Sigmoid colon (tissue), 7 donors: ENCODE measurements around the gene GARRE1. TPM values are rescaled to one million over a fixed set of nuclear protein-coding genes. Genes with fewer than 3 reads are reported as not detected.
"Not testable (repeated sequence)": the region's sequence is repeated elsewhere in the genome, so short reads cannot be mapped to it uniquely, and the experiment has no call there.

Experiments
- DNase-seq: peaks from one replicate; pipeline ENCODE4 v3.0.0-alpha.2; 2019
- H3K27ac ChIP-seq, 4 donors: fragments of 200-600 bp; sonication (generic); one replicate each; pipeline ENCODE4 v1.5.1; 2016 to 2019; ENCODE audit warnings: mild to moderate bottlenecking in 1 of 4
- H3K27me3 ChIP-seq, 3 donors: fragments of 200-600 bp; sonication (generic); one replicate each; pipeline ENCODE4 v1.5.1; 2019; ENCODE audit warnings: mild to moderate bottlenecking in 1 of 3
- H3K36me3 ChIP-seq, 4 donors: fragments of 200-600 bp; sonication (generic); one replicate each; pipeline ENCODE4 v1.5.1; 2016 to 2019
- H3K4me1 ChIP-seq, 4 donors: fragments of 200-600 bp; sonication (generic); one replicate each; pipeline ENCODE4 v1.5.1; 2017 to 2019
- H3K4me3 ChIP-seq, 4 donors: fragments of 200-600 bp; sonication (generic); one replicate each; pipeline ENCODE4 v1.5.1; 2017 to 2019; ENCODE audit warnings: mild to moderate bottlenecking in 2 of 4, moderate library complexity in 1 of 4
- H3K9me3 ChIP-seq, 4 donors: fragments of 200-600 bp in 3 of 4; sonication (generic) in 3 of 4; one replicate each; pipeline versions ENCODE4 v1.5.1 to v1.6.1; 2013 to 2019
- EP300 ChIP-seq, 4 donors: sonication (generic); formaldehyde crosslinking; IDR thresholded peaks; one replicate each; pipeline ENCODE4 v1.6.1; 2017; ENCODE audit warnings: antibody characterized with exemption in 4 of 4
- POLR2A ChIP-seq, 2 donors: fragments of 450-650 bp; IDR thresholded peaks; one replicate each; pipeline ENCODE4 v1.6.1; 2016; ENCODE audit warnings: antibody characterized with exemption in 2 of 2, mild to moderate bottlenecking in 2 of 2, moderate library complexity in 2 of 2
- POLR2AphosphoS5 ChIP-seq, 4 donors: sonication (generic); formaldehyde crosslinking; IDR thresholded peaks; one replicate each; pipeline ENCODE4 v1.6.1; 2017; ENCODE audit warnings: antibody characterized with exemption in 4 of 4
- WGBS, 2 donors: extraction: QIAGEN DNeasy Blood & Tissue Kit; methylation state at CpG; one replicate each; pipeline ENCODE4 v1.1.7; 2013; 5-methylcytosine and 5-hydroxymethylcytosine counted together
- intact Hi-C: fragments of 100-400 bp; cut with DNase I; formaldehyde crosslinking; loops from one replicate; pipeline ENCODE4 v1.15.1; 2023
- polyA plus RNA-seq, 3 donors: library from polyadenylated mRNA; stranded (reverse); fragments of 200-250 nt; gene quantifications; one replicate each; pipeline ENCODE4 v1.2.3, GENCODE V29; 2013
- total RNA-seq, 4 donors: library from RNA; depleted of rRNA; stranded (reverse); fragments of >200 nt; gene quantifications; one replicate each; pipeline ENCODE4 v1.1.0, GENCODE V29; 2016
- TF ChIP-seq, protein P1 (sequence below), 4 experiments: fragments of 450-650 bp in 3 of 4; fragments of 200-600 bp in 1 of 4; IDR thresholded peaks; one replicate each; pipeline ENCODE4 v1.5.1; 2016 to 2019; ENCODE audit warnings: antibody characterized with exemption in 4 of 4, mild to moderate bottlenecking in 3 of 4, moderate library complexity in 2 of 4
- donor health status: healthy with polysubstance abuse.
- donor health status: Bipolar disorder and iron deficiency.
- donor health status: healthy.

Gene GARRE1
- total and polyA plus RNA-seq, 7 donors, result 3.5 to 20.2 (median 11.1) TPM

DNA sequence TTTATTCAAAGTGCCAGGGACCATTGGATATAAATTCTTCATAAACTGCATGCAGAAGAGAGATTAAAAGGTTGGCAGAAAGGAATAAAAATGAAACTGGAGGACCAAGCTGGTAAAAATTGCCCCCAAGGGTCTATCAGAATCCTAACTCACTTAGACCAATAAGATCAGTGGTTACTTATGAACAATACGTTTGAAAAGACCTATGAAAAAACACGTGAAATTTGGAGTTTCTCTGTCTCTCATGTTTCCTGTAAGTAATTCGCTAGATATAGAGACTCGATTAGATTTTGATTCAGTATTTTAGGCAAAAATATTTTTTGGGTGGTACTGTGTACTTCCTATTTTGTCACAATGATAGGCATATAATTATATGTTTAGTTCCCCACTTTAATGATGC, 22.9 kb downstream of the GARRE1 start:
- Histone ChIP-seq H3K27ac (no peak overlapping the region), H3K9me3 (no peaks in the 10 kb centered on the region), H3K36me3 (no peaks in the 10 kb centered on the region), H3K4me3 (no peak overlapping the region), H3K27me3 (no peaks in the 10 kb centered on the region), H3K4me1 (peaks cover 0 to 14% (median 5%) of the 10 kb centered on the region in 4 donors)
- DNase-seq, result no peak
- no peak for TF ChIP-seq POLR2AphosphoS5 (IDR thresholded peaks at IDR 0.05)
- no peak for TF ChIP-seq EP300 (IDR thresholded peaks at IDR 0.05)
- no peak for TF ChIP-seq POLR2A (IDR thresholded peaks at IDR 0.05)
- TF ChIP-seq, protein P1, sequence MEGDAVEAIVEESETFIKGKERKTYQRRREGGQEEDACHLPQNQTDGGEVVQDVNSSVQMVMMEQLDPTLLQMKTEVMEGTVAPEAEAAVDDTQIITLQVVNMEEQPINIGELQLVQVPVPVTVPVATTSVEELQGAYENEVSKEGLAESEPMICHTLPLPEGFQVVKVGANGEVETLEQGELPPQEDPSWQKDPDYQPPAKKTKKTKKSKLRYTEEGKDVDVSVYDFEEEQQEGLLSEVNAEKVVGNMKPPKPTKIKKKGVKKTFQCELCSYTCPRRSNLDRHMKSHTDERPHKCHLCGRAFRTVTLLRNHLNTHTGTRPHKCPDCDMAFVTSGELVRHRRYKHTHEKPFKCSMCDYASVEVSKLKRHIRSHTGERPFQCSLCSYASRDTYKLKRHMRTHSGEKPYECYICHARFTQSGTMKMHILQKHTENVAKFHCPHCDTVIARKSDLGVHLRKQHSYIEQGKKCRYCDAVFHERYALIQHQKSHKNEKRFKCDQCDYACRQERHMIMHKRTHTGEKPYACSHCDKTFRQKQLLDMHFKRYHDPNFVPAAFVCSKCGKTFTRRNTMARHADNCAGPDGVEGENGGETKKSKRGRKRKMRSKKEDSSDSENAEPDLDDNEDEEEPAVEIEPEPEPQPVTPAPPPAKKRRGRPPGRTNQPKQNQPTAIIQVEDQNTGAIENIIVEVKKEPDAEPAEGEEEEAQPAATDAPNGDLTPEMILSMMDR (IDR thresholded peaks at IDR 0.05), result no peak
- 71 to 76% methylated on average over 4 of the region's 4 CpGs for WGBS, 2 donors
- intact Hi-C loops, result no loop called here

DNA sequence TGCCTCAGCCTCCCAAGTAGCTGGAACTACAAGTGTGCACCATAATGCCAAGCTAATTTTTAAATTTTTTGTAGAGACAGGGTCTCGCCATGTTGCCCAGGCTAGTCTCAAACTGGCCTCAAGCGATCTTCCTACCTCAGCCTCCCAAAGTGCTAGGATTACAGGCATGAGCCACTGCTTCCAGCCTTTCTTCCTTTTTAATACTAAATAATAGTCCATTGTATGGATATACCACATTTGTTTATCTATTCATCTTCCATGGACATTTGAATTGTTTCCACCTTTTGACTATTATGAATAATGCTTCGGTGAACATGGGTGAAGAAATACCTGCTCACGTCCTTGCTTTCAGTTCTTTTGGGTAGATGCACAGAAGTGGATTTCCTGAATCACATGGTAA, 24.4 kb downstream of the GARRE1 start:
- WGBS, 2 donors, result 89 to 96% methylated on average over 4 of the region's 4 CpGs
- H3K36me3 ChIP-seq, result no peaks in the 10 kb centered on the region
- intact Hi-C loops, result no loop called here
- no peak overlapping the region for H3K27ac ChIP-seq
- H3K27me3 ChIP-seq, result no peaks in the 10 kb centered on the region
- no peaks in the 10 kb centered on the region for H3K9me3 ChIP-seq
- TF ChIP-seq, protein P1 (IDR thresholded peaks at IDR 0.05), result no peak
- TF ChIP-seq POLR2A (IDR thresholded peaks at IDR 0.05) (no peak), EP300 (IDR thresholded peaks at IDR 0.05) (no peak), POLR2AphosphoS5 (IDR thresholded peaks at IDR 0.05) (no peak)
- no peak overlapping the region for H3K4me3 ChIP-seq
- no peak for DNase-seq
- peaks cover 0 to 17% (median 6%) of the 10 kb centered on the region in 4 donors for H3K4me1 ChIP-seq

DNA sequence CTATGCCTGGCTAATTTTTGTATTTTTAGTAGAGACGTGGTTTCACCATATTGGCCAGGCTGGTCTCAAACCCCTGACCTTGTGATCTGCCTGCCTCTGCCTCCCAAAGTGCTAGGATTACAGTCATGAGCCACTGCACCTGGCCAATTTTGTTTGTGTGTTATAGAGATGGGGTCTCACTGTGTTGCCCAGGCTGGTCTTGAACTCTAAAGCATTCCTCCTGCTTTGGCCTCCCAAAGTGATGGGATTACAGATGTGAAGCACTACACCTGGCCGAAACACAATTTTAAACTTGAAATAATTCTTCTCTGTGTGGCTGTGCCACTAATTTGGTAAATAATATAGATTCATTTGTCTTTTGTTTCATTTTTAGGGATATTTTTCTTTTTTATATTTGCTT, 27.1 kb downstream of the GARRE1 start:
- H3K4me1 ChIP-seq, H3K27ac ChIP-seq, DNase-seq, H3K4me3 ChIP-seq, intact Hi-C loops, H3K9me3 ChIP-seq, H3K36me3 ChIP-seq, H3K27me3 ChIP-seq: not testable (repeated sequence)
- 96 to 97% methylated on average over 2 of the region's 2 CpGs for WGBS, 2 donors

DNA sequence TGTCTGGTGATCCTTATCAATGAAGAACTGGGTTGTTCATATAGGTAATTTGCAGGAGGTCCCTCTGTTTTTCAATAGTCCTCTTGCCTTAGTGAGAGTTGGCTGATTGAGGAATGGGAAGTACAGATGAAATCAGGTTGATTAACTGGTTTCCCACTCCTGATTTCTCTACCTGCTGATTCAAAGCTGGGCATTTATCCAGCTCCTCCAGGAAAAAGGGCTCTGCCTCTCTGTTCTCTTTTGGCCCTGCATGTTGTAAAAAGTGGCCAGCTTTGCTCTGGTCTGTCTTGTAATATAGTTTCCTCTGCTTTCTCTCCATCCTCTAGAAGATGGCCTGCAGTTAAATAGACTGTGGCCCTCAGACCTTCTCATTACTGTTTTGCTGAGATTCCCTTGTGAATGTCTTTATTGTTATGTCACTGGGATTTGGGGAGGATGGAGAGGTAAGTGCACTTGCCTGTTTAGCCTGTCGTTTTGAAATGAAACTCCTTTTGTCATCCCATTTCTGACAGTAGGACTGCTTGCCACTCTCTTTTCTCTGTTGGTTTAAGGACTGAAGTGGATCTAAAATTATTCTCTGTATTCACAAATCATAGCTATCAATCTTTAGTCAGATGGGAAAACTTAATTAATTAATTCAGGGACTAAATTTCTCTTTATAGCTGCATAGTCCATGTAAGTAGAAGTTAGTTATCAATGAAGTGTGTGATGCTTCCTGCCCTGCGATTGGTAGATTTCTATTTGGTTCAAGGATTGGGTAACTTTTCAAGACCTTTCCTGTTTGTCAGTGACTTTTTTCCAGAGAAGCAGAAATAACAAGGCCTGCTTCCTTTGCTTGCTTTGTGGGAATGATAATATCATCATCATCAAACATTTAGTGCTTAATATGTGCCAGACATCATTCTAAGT, 28.5 kb downstream of the GARRE1 start:
- H3K27me3 ChIP-seq, result no peaks in the 10 kb centered on the region
- TF ChIP-seq POLR2AphosphoS5 (IDR thresholded peaks at IDR 0.05) (no peak), POLR2A (IDR thresholded peaks at IDR 0.05) (no peak), EP300 (IDR thresholded peaks at IDR 0.05) (no peak)
- TF ChIP-seq, protein P1 (IDR thresholded peaks at IDR 0.05), result no peak
- DNase-seq, result no peak
- no peak overlapping the region for H3K4me3 ChIP-seq
- intact Hi-C loops, result no loop called here
- H3K36me3 ChIP-seq, result no peaks in the 10 kb centered on the region
- H3K9me3 ChIP-seq, result no peaks in the 10 kb centered on the region
- 53 to 73% methylated on average over 2 of the region's 2 CpGs for WGBS, 2 donors
- no peak overlapping the region for H3K27ac ChIP-seq
- peaks cover 0 to 8% (median 0%) of the 10 kb centered on the region in 4 donors for H3K4me1 ChIP-seq

DNA sequence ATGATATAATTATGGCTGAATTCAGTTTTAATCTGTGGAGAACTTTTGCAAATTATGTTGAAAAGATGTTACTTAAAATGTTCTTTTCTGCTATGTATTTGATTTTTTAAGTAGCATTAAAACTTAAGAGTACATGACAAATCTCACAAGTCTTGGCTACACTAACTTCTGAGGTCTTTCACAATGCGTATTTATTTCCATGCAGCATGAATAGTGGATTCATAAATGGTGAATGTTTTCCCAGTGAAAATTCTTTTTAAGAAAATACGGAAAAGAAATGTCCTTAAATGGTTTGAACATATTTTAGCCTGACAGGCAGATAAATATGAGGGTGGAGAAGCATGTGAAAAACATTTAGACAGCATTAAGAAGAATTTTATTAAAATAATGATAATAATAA, 30.2 kb downstream of the GARRE1 start:
- no peak overlapping the region for H3K27ac ChIP-seq
- no peaks in the 10 kb centered on the region for H3K36me3 ChIP-seq
- no peak overlapping the region for H3K4me3 ChIP-seq
- no peak for DNase-seq
- peaks cover 0 to 8% (median 0%) of the 10 kb centered on the region in 4 donors for H3K4me1 ChIP-seq
- no peak for TF ChIP-seq POLR2A (IDR thresholded peaks at IDR 0.05)
- no peak for TF ChIP-seq EP300 (IDR thresholded peaks at IDR 0.05)
- TF ChIP-seq POLR2AphosphoS5 (IDR thresholded peaks at IDR 0.05), result no peak
- TF ChIP-seq, protein P1 (IDR thresholded peaks at IDR 0.05), result no peak
- intact Hi-C loops, result no loop called here
- no peaks in the 10 kb centered on the region for H3K9me3 ChIP-seq
- no peaks in the 10 kb centered on the region for H3K27me3 ChIP-seq
- 95% methylated on average over 2 of the region's 2 CpGs for WGBS, 2 donors
